Astrocyte (in vitro differentiated cells and primary cell): ENCODE data around the gene OSBPL5. TPM values are rescaled to one million over a fixed set of nuclear protein-coding genes. Genes with fewer than 3 reads are reported as not detected.

ENCODE experiments used
- DNase-seq: peaks from one replicate; pipeline ENCODE4 v3.0.0-alpha.2; 2010; ENCODE audit warnings: low read depth
- FAIRE-seq: peaks from 2 replicates; lab custom pipeline; 2011; peaks lifted over from hg19 to GRCh38; lab: Jason Lieb, UNC
- H2AFZ ChIP-seq: 2 replicates; pipeline ENCODE4 v1.6.0; 2012; ENCODE audit warnings: low read depth, low read length, inconsistent platforms
- H3K27ac ChIP-seq: 2 replicates; pipeline ENCODE4 v1.5.1; 2011; ENCODE audit warnings: low read depth, low read length, inconsistent platforms
- H3K27me3 ChIP-seq: 2 replicates; pipeline ENCODE4 v1.6.0; 2011; ENCODE audit warnings: low read length, inconsistent platforms; ENCODE audit not compliant: insufficient read depth
- H3K36me3 ChIP-seq: 2 replicates; pipeline ENCODE4 v1.5.1; 2011; ENCODE audit warnings: low read length, inconsistent platforms; ENCODE audit not compliant: insufficient read depth
- H3K4me1 ChIP-seq: 2 replicates; pipeline ENCODE4 v1.5.1; 2011; ENCODE audit warnings: low read length, inconsistent platforms; ENCODE audit not compliant: insufficient read depth
- H3K4me2 ChIP-seq: 2 replicates; pipeline ENCODE4 v1.6.0; 2012; ENCODE audit warnings: low read length, inconsistent platforms
- H3K4me3 ChIP-seq: 2 replicates; pipeline ENCODE4 v1.5.1; 2011; ENCODE audit warnings: low read depth, mild to moderate bottlenecking, low read length, inconsistent platforms; ENCODE audit not compliant: insufficient read depth
- H3K79me2 ChIP-seq: 2 replicates; pipeline ENCODE4 v1.6.0; 2012; ENCODE audit warnings: mild to moderate bottlenecking, low read length, inconsistent platforms; ENCODE audit not compliant: insufficient read depth
- H3K9ac ChIP-seq: 2 replicates; pipeline ENCODE4 v1.6.0; 2012; ENCODE audit warnings: mild to moderate bottlenecking, low read length, inconsistent platforms
- H3K9me3 ChIP-seq: 2 replicates; pipeline ENCODE4 v1.5.1; 2012; ENCODE audit warnings: low read depth, mild to moderate bottlenecking, low read length, inconsistent platforms; ENCODE audit not compliant: insufficient read depth
- H4K20me1 ChIP-seq: 2 replicates; pipeline ENCODE4 v1.6.0; 2012; ENCODE audit warnings: low read length, inconsistent platforms; ENCODE audit not compliant: insufficient read depth
- H3K27ac Mint-ChIP-seq: one replicate; pipeline ENCODE4 v1.8.0; 2021; ENCODE audit warnings: mild to moderate bottlenecking, mixed read lengths; ENCODE audit not compliant: unreplicated experiment
- H3K27me3 Mint-ChIP-seq: one replicate; pipeline ENCODE4 v1.8.0; 2021; ENCODE audit warnings: low read depth, mixed read lengths; ENCODE audit not compliant: unreplicated experiment
- H3K36me3 Mint-ChIP-seq: one replicate; pipeline ENCODE4 v1.8.0; 2021; ENCODE audit warnings: low read depth, mixed read lengths; ENCODE audit not compliant: unreplicated experiment
- H3K4me1 Mint-ChIP-seq: one replicate; pipeline ENCODE4 v1.8.0; 2021; ENCODE audit warnings: low read depth, mixed read lengths; ENCODE audit not compliant: unreplicated experiment
- H3K4me3 Mint-ChIP-seq: one replicate; pipeline ENCODE4 v1.8.0; 2021; ENCODE audit warnings: mild to moderate bottlenecking, moderate library complexity, mixed read lengths; ENCODE audit not compliant: unreplicated experiment
- H3K9me3 Mint-ChIP-seq: one replicate; pipeline ENCODE4 v1.8.0; 2021; ENCODE audit warnings: mild to moderate bottlenecking, mixed read lengths; ENCODE audit not compliant: unreplicated experiment
- EZH2 ChIP-seq: IDR thresholded peaks from 2 replicates; pipeline ENCODE4 v1.6.1; 2012; ENCODE audit warnings: mild to moderate bottlenecking, low read length, inconsistent platforms; ENCODE audit not compliant: insufficient read depth
- total RNA-seq: library from RNA; stranded (reverse); gene quantifications from 2 replicates; pipeline ENCODE4 v1.2.1, GENCODE V29; 2021
- TF ChIP-seq, protein P1 (sequence below): IDR thresholded peaks from 2 replicates; pipeline ENCODE4 v1.5.1; 2011; ENCODE audit warnings: low read depth, mild to moderate bottlenecking, inconsistent platforms, low read length, moderate library complexity; ENCODE audit not compliant: insufficient read depth

OSBPL5 gene
- total RNA-seq, 1 donor from 2014 or later, result 29.0 TPM

GRCh38 chr11:3146612-3147256, 18.4 kb downstream of the OSBPL5 start:
- Mint-ChIP-seq H3K4me1 (peaks cover 10% of the 10 kb centered on the region), H3K27ac (no peak overlapping the region), H3K36me3 (peaks cover 20% of the 10 kb centered on the region), H3K9me3 (no peaks in the 10 kb centered on the region), H3K27me3 (no peaks in the 10 kb centered on the region), H3K4me3 (no peak overlapping the region)
- H2AFZ ChIP-seq, result peak overlapping the region; percentile 26
- H3K4me2 ChIP-seq, result peak overlapping the region; percentile 67
- peak overlapping the region; percentile 69 for H3K9ac ChIP-seq
- DNase-seq (peak; percentile 80), FAIRE-seq (no peak)
- H3K9me3 ChIP-seq, result no peaks in the 10 kb centered on the region
- H3K79me2 ChIP-seq, result peaks cover 54% of the 10 kb centered on the region
- H3K36me3 ChIP-seq, result no peaks in the 10 kb centered on the region
- TF ChIP-seq, protein P1, sequence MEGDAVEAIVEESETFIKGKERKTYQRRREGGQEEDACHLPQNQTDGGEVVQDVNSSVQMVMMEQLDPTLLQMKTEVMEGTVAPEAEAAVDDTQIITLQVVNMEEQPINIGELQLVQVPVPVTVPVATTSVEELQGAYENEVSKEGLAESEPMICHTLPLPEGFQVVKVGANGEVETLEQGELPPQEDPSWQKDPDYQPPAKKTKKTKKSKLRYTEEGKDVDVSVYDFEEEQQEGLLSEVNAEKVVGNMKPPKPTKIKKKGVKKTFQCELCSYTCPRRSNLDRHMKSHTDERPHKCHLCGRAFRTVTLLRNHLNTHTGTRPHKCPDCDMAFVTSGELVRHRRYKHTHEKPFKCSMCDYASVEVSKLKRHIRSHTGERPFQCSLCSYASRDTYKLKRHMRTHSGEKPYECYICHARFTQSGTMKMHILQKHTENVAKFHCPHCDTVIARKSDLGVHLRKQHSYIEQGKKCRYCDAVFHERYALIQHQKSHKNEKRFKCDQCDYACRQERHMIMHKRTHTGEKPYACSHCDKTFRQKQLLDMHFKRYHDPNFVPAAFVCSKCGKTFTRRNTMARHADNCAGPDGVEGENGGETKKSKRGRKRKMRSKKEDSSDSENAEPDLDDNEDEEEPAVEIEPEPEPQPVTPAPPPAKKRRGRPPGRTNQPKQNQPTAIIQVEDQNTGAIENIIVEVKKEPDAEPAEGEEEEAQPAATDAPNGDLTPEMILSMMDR, result no peak
- TF ChIP-seq EZH2, result no peak
- no peak overlapping the region for H3K27ac ChIP-seq
- H4K20me1 ChIP-seq, result peaks cover 92% of the 10 kb centered on the region
- peaks cover 10% of the 10 kb centered on the region for H3K4me1 ChIP-seq
- no peaks in the 10 kb centered on the region for H3K27me3 ChIP-seq
- no peak overlapping the region for H3K4me3 ChIP-seq

GRCh38 chr11:3145206-3145520, 19.9 kb downstream of the OSBPL5 start:
- Histone ChIP-seq H3K27ac (no peak overlapping the region), H3K36me3 (no peaks in the 10 kb centered on the region), H3K4me1 (peaks cover 10% of the 10 kb centered on the region), H3K4me3 (no peak overlapping the region), H4K20me1 (peaks cover 92% of the 10 kb centered on the region), H3K4me2 (no peak overlapping the region), H3K9me3 (no peaks in the 10 kb centered on the region), H3K27me3 (no peaks in the 10 kb centered on the region), H3K9ac (no peak overlapping the region), H3K79me2 (peaks cover 49% of the 10 kb centered on the region), H2AFZ (no peak overlapping the region)
- peaks cover 17% of the 10 kb centered on the region for H3K36me3 Mint-ChIP-seq
- DNase-seq, result no peak
- no peaks in the 10 kb centered on the region for H3K9me3 Mint-ChIP-seq
- peak overlapping the region; percentile 26 for H3K27ac Mint-ChIP-seq
- no peak for FAIRE-seq
- no peak for TF ChIP-seq EZH2
- H3K4me3 Mint-ChIP-seq, result no peak overlapping the region
- H3K27me3 Mint-ChIP-seq, result no peaks in the 10 kb centered on the region
- peaks cover 6% of the 10 kb centered on the region for H3K4me1 Mint-ChIP-seq

DNA sequence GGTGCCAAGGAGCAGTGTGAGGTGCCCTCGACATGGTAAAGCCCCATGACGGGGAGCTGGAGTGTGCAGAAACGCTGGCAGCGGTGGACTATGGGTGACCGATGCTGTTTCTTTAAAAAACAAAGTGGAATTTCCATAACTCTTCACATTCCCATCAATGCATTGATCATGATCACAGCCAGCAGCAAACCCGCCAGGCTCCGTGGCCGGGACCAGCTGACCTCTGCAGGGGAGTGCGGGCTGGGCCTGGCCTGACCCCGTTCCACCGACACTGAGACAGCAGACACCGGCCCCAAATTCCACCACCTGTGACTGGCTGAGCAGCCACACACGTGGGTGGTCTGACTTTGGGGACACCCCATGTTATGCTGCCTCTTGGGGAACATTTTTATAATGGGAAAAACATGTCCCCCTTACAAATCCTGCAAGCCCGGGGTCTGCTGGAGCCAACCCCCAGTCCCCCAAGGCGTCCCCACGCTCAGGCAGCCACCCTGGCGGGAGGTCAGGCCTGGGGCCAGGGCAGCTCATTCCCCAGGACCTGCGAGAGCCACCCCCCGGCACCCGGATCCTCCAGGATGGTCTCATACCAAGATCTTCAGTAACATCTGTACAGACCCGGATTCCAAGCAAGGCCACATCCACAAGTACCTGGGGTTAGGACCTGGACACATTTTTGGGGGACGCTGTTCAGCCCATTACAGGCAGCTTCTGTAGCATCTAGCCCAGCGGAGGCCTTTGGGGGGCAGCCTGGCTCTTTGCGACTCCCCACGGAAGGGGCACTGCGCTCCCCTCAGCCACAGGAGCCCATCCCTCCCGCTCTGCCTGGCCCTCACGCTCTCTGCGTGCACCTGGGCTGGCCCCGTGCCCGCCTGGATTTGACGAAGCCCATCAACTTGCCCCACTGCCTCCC, 20.6 kb downstream of the OSBPL5 start:
- Histone ChIP-seq H3K36me3 (no peaks in the 10 kb centered on the region), H3K9ac (no peak overlapping the region), H3K27me3 (no peaks in the 10 kb centered on the region), H3K4me2 (no peak overlapping the region), H4K20me1 (peaks cover 92% of the 10 kb centered on the region), H3K27ac (no peak overlapping the region), H3K4me3 (no peak overlapping the region), H3K4me1 (peaks cover 10% of the 10 kb centered on the region), H2AFZ (no peak overlapping the region), H3K79me2 (peaks cover 43% of the 10 kb centered on the region), H3K9me3 (no peaks in the 10 kb centered on the region)
- TF ChIP-seq, protein P1, result no peak
- no peak for TF ChIP-seq EZH2
- DNase-seq, result no peak
- Mint-ChIP-seq H3K4me1 (peaks cover 6% of the 10 kb centered on the region), H3K4me3 (no peak overlapping the region), H3K27ac (peak overlapping the region; percentile 26), H3K27me3 (no peaks in the 10 kb centered on the region), H3K36me3 (peaks cover 17% of the 10 kb centered on the region), H3K9me3 (no peaks in the 10 kb centered on the region)
- no peak for FAIRE-seq
